Mesenchymal stem cell (in vitro differentiated cells and primary cell): Measurements from ENCODE around the gene MFN1. TPM values are rescaled to one million over a fixed set of nuclear protein-coding genes. Genes with fewer than 3 reads are reported as not detected.

Source experiments
- DNase-seq: peaks from one replicate; pipeline ENCODE4 v3.0.0-alpha.2; 2013
- H2AFZ ChIP-seq: one replicate; pipeline ENCODE4 v1.6.1; 2013; ENCODE audit warnings: low read depth, mild to moderate bottlenecking, control low read depth, inconsistent platforms, low read length, moderate library complexity
- H2AK5ac ChIP-seq: 2 replicates; pipeline ENCODE4 v1.6.1; 2013; ENCODE audit warnings: low read length, moderate library complexity, mild to moderate bottlenecking, inconsistent platforms; ENCODE audit not compliant: severe bottlenecking
- H2BK120ac ChIP-seq: one replicate; pipeline ENCODE4 v1.6.1; 2013; ENCODE audit warnings: low read depth, mild to moderate bottlenecking, inconsistent platforms, low read length, moderate library complexity
- H2BK12ac ChIP-seq, 2 experiments: one replicate each; pipeline ENCODE4 v1.6.1; 2013; ENCODE audit warnings: inconsistent platforms in 2 of 2, low read length in 2 of 2, mild to moderate bottlenecking in 2 of 2, moderate library complexity in 2 of 2, control low read depth in 1 of 2
- H2BK15ac ChIP-seq: one replicate; pipeline ENCODE4 v1.6.1; 2013; ENCODE audit warnings: mild to moderate bottlenecking, low read depth, inconsistent platforms; ENCODE audit not compliant: poor library complexity, severe bottlenecking
- H2BK5ac ChIP-seq: 2 replicates; pipeline ENCODE4 v1.6.1; 2013; ENCODE audit warnings: low read depth, mild to moderate bottlenecking, low read length, control low read depth, inconsistent platforms; ENCODE audit not compliant: poor library complexity, severe bottlenecking
- H3K14ac ChIP-seq, 2 experiments: one replicate each; pipeline ENCODE4 v1.6.1; 2013; ENCODE audit warnings: inconsistent platforms in 2 of 2, low read length in 2 of 2, control low read depth in 1 of 2, mild to moderate bottlenecking in 1 of 2, moderate library complexity in 1 of 2
- H3K18ac ChIP-seq, 2 experiments: one replicate each; pipeline ENCODE4 v1.6.1; 2013; ENCODE audit warnings: inconsistent platforms in 2 of 2, low read length in 2 of 2, control low read depth in 1 of 2, low read depth in 1 of 2, mild to moderate bottlenecking in 1 of 2
- H3K23ac ChIP-seq, 2 experiments: one replicate each; pipeline ENCODE4 v1.6.1; 2013; ENCODE audit warnings: inconsistent platforms in 2 of 2, low read length in 2 of 2, mild to moderate bottlenecking in 2 of 2, moderate library complexity in 2 of 2, control low read depth in 1 of 2
- H3K27ac ChIP-seq: 2 replicates; pipeline ENCODE4 v1.5.1; 2013; ENCODE audit warnings: mild to moderate bottlenecking, moderate library complexity, low read length, control low read depth, inconsistent platforms; ENCODE audit not compliant: poor library complexity, severe bottlenecking
- H3K27me3 ChIP-seq, 2 experiments: 2 replicates each; pipeline versions ENCODE4 v1.6.1 to v1.7.0; 2013; ENCODE audit warnings: low read length in 2 of 2, mild to moderate bottlenecking in 2 of 2, moderate library complexity in 2 of 2, control low read depth in 1 of 2, inconsistent platforms in 1 of 2; ENCODE audit not compliant: control insufficient read depth in 1 of 2, insufficient read depth in 1 of 2
- H3K36me3 ChIP-seq, 2 experiments: 2 replicates each; pipeline versions ENCODE4 v1.6.1 to v1.7.0; 2013; ENCODE audit warnings: low read length in 2 of 2, control low read depth in 1 of 2, inconsistent platforms in 1 of 2, low read depth in 1 of 2, mild to moderate bottlenecking in 1 of 2; ENCODE audit not compliant: insufficient read depth in 2 of 2, control insufficient read depth in 1 of 2
- H3K4ac ChIP-seq, 2 experiments: one replicate each; pipeline ENCODE4 v1.6.1; 2013; ENCODE audit warnings: inconsistent platforms in 2 of 2, low read length in 2 of 2, mild to moderate bottlenecking in 2 of 2, moderate library complexity in 2 of 2, control low read depth in 1 of 2, low read depth in 1 of 2
- H3K4me1 ChIP-seq: 2 replicates; pipeline ENCODE4 v1.6.1; 2013; ENCODE audit warnings: low read depth, low read length, control low read depth; ENCODE audit not compliant: control insufficient read depth, insufficient read depth
- H3K4me2 ChIP-seq: 2 replicates; pipeline ENCODE4 v1.6.1; 2013; ENCODE audit warnings: low read length, mild to moderate bottlenecking, inconsistent platforms; ENCODE audit not compliant: poor library complexity, severe bottlenecking
- H3K4me3 ChIP-seq, 2 experiments: 2 replicates each; pipeline versions ENCODE4 v1.5.1 to v1.7.0; 2013; ENCODE audit warnings: low read length in 2 of 2, mild to moderate bottlenecking in 2 of 2, control low read depth in 1 of 2, low read depth in 1 of 2; ENCODE audit not compliant: insufficient read depth in 1 of 2
- H3K79me1 ChIP-seq: replicated peaks from 2 replicates; pipeline ENCODE4 v1.6.1; 2013; ENCODE audit warnings: mild to moderate bottlenecking, control low read depth, low read length, inconsistent platforms; ENCODE audit not compliant: poor library complexity, severe bottlenecking
- H3K9ac ChIP-seq: 2 replicates; pipeline ENCODE4 v1.7.0; 2013; ENCODE audit warnings: mild to moderate bottlenecking, low read length, moderate library complexity
- H3K9me3 ChIP-seq: 2 replicates; pipeline ENCODE4 v1.7.0; 2013; ENCODE audit warnings: mild to moderate bottlenecking, low read length; ENCODE audit not compliant: control insufficient read depth
- H4K8ac ChIP-seq: one replicate; pipeline ENCODE4 v1.6.1; 2013; ENCODE audit warnings: inconsistent platforms, mild to moderate bottlenecking, low read length, moderate library complexity
- H4K91ac ChIP-seq: one replicate; pipeline ENCODE4 v1.6.1; 2013; ENCODE audit warnings: mild to moderate bottlenecking, low read length, inconsistent platforms
- WGBS: methylation state at CpG from one replicate; pipeline ENCODE4 v1.1.7; 2013; ENCODE audit warnings: mixed read lengths; 5-methylcytosine and 5-hydroxymethylcytosine counted together
- polyA plus RNA-seq, 2 experiments: library from polyadenylated mRNA; stranded (reverse); fragments of 200-250 nt; gene quantifications; one replicate each; pipeline ENCODE4 v1.2.3, GENCODE V29; 2013

MFN1 gene
- polyA plus RNA-seq (2013, experiment 1 of 2): 17.2 TPM
- polyA plus RNA-seq (2013, experiment 2 of 2): 17.9 TPM

GRCh38 chr3:179347345-179348194 is at the start of gene MFN1:
TSS of gene MFN1 (plus strand) at chr3:179347709. CDS start at chr3:179348852, 1,143 bp downstream.
- H3K36me3 ChIP-seq: peaks cover 6 to 28% of the 10 kb centered on the region in 2 experiments
- no peaks in the 10 kb centered on the region for H3K9me3 ChIP-seq
- peak within 1 kb of the TSS; percentile 64 for H3K4me2 ChIP-seq
- peak within 1 kb of the TSS in 1 of 2 experiments; percentile 41 for H3K23ac ChIP-seq
- H2AK5ac ChIP-seq: no peak within 1 kb of the TSS
- H2BK12ac ChIP-seq: no peak within 1 kb of the TSS
- H2BK5ac ChIP-seq: no peak within 1 kb of the TSS
- peak within 1 kb of the TSS; percentile 57 to 66 for H3K4ac ChIP-seq
- H2BK15ac ChIP-seq: peak within 1 kb of the TSS; percentile 36
- peak within 1 kb of the TSS; percentile 52 for H4K91ac ChIP-seq
- peak within 1 kb of the TSS; percentile 80 to 88 for H3K4me3 ChIP-seq
- H3K9ac ChIP-seq: peak within 1 kb of the TSS; percentile 91
- H3K14ac ChIP-seq: peak within 1 kb of the TSS in 1 of 2 experiments; percentile 85
- H3K79me1 ChIP-seq: peaks cover 13% of the 10 kb centered on the region
- no peak within 1 kb of the TSS for H2BK120ac ChIP-seq
- 4% methylated on average over 56 of the region's 63 CpGs for WGBS
- H3K27ac ChIP-seq: peak within 1 kb of the TSS; percentile 56
- H3K4me1 ChIP-seq: no peaks in the 10 kb centered on the region
- peak within 1 kb of the TSS; percentile 82 to 92 for H3K18ac ChIP-seq
- H4K8ac ChIP-seq: peak within 1 kb of the TSS; percentile 99
- peak within 1 kb of the TSS; percentile 96 for H2AFZ ChIP-seq
- no peaks in the 10 kb centered on the region for H3K27me3 ChIP-seq
- peak; percentile 95 for DNase-seq

GRCh38 chr3:179297971-179298725 is 49.4 kb upstream of the MFN1 start:
- WGBS: 84% methylated on average over 4 of the region's 5 CpGs
- peak; percentile 55 for DNase-seq
- Histone ChIP-seq H3K36me3 (no peaks in the 10 kb centered on the region), H3K79me1 (no peaks in the 10 kb centered on the region), H3K4me3 (no peak overlapping the region), H3K27me3 (peaks cover 0 to 17% of the 10 kb centered on the region in 2 experiments), H2BK120ac (no peak overlapping the region), H2BK15ac (no peak overlapping the region), H3K27ac (no peak overlapping the region), H4K8ac (peak overlapping the region; percentile 45), H3K14ac (no peak overlapping the region), H2BK5ac (no peak overlapping the region), H3K9me3 (no peaks in the 10 kb centered on the region), H3K4me1 (no peaks in the 10 kb centered on the region), H3K18ac (no peak overlapping the region), H4K91ac (no peak overlapping the region), H2BK12ac (no peak overlapping the region), H3K23ac (no peak overlapping the region), H3K4me2 (no peak overlapping the region), H2AFZ (no peak overlapping the region), H3K4ac (no peak overlapping the region), H2AK5ac (no peak overlapping the region), H3K9ac (no peak overlapping the region)

- Histone ChIP-seq H3K36me3 (no peaks in the 10 kb centered on the region), H3K4me2 (no peak overlapping the region), H3K14ac (no peak overlapping the region), H3K27me3 (peaks cover 0 to 11% of the 10 kb centered on the region in 2 experiments), H3K79me1 (no peaks in the 10 kb centered on the region), H3K4me1 (no peaks in the 10 kb centered on the region), H3K18ac (no peak overlapping the region), H3K9ac (no peak overlapping the region), H4K8ac (no peak overlapping the region), H2AFZ (no peak overlapping the region), H4K91ac (no peak overlapping the region), H3K4me3 (no peak overlapping the region), H2AK5ac (no peak overlapping the region), H2BK15ac (no peak overlapping the region), H3K9me3 (no peaks in the 10 kb centered on the region), H2BK12ac (no peak overlapping the region), H3K23ac (no peak overlapping the region), H2BK5ac (no peak overlapping the region), H3K4ac (no peak overlapping the region), H2BK120ac (no peak overlapping the region), H3K27ac (no peak overlapping the region)
- DNase-seq: no peak
- no CpG with 5 or more reads among the region's 2 CpGs for WGBS
Observed at GRCh38 chr3:179299316-179299715, 48.2 kb upstream of the MFN1 start.
